ENCODE results near the gene STMN3.
"Not testable (repeated sequence)": the region's sequence is repeated elsewhere in the genome, so short reads cannot be mapped to it uniquely, and the experiment has no call there.

The STMN3 gene

DNA sequence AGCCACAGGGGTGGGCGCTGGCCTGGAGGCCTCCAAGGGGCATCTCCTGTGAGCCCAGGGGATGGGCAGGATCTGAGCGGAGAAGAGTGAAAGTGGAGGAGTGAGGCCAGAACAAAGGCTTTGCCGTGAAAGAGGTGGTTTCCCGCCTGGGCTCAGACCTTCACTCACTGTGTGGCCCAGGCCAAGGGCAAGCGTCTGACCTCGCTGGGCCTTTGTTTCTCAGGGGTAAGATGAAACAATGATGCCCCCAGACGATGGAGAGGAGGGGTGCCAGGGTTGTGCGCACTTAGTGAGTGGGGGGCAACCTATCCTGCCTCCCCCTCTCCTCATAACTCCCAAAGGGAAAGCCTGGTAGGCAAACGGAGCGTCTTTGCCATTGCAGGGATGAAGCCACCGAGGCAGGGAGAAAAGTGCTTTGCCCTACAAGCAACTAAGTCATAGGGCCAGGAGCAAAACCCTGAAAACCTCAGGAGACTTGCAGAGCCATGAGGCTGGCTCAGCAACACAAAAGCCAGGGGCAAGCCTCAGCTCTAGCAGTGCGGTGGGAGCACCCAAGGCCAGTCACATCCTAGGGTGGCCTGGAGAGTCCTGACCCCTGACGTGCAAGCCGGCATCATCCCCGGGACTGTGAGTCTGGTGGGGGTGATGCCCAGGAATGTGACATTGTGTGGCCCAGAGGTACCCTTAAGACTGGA lies 897 bp upstream of the STMN3 start:
- DNase-seq, result no peak

DNA sequence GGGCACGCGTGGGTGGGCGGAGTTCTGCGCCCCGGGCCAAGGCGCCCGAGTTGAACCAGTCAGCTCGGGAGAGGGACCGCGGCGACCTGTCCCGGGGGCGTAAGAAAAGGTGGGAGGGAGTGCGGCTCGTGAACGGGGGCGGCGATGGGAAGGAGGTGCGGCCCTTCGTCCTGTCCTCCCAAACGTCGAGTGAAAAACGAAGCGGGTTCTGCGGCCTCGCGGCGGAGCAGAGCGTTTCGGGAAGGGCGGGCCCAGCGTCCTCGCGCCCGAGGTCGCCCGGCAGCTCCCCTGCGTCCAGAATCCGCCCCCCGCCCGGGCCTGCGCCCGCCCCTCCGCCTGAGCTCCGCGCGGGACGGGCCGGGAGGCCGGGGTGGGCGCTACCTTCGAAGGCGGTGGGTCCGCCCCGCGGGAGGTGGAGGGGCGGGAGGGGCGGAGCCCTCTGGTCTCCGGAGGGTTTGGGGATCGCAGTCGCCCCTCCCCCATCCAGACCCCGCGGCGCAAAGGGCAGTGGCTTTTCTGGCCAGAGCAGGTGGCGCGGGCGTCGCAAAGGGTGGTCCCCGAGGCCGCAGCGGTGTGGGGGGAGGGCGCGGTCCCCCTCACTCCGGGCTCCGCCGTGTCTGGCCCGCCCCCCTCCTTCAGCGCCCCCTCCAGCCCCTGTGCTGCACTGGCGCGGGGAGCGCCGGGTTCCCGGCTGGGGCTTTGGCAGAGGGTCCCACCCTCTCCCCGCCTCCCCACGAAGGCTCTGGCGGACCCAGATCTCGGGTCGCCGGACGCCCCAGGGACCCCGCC lies 838 bp downstream of the STMN3 start:
- DNase-seq, result no peak

- no peak for DNase-seq
Measured at GRCh38 chr20:63651942-63652191, 1.4 kb downstream of the STMN3 start.

DNA sequence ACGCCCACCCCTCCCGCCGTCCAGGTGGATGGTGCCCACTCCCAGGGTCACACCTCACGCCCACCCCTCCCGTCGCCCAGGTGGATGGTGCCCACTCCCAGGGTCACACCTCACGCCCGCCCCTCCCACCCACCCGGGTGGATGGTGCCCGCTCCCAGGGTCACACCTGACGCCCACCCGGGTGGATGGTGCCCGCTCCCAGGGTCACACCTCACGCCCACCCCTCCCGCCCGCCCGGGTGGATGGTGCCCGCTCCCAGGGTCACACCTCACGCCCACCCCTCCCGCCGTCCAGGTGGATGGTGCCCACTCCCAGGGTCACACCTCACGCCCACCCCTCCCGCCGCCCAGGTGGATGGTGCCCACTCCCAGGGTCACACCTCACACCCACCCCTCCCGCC lies 2.7 kb downstream of the STMN3 start:
- not testable (repeated sequence) for DNase-seq

DNA sequence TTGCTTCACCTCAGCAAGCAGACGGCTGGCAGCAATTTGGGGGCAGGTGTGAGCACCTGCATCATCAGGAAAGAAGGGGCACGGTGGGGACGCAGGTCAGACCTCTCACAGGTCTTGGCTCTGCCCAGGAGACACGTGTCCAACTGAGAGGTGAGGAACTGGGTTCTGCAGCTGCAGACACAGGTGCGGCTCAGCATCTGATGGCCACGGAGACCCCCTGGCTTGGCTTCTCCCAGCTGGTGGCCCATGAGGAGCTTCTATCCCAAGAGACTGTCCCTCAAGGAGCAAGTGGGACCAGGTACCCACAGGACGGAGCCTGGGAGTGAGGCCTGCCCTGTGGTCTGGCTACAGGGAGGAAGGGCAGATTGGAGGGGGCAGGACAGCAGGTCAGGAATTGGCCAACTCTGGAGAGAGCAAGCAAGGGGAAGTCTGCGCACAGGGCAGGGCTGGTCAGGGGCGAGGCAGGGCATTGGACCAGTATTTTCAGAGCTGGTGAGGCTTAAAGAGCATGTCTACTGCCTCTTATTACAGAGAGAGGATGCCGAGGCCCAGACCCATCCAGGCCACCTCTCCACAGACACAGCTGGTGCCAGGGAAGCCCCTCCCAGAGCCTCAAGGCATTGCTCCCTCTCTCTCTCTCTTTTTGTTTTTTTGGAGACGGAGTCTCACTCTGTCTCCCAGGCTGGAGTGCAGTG lies 4.2 kb downstream of the STMN3 start:
- DNase-seq, result no peak

GRCh38 chr20:63648190-63648589 lies 5.0 kb downstream of the STMN3 start:
- DNase-seq, result no peak

DNA sequence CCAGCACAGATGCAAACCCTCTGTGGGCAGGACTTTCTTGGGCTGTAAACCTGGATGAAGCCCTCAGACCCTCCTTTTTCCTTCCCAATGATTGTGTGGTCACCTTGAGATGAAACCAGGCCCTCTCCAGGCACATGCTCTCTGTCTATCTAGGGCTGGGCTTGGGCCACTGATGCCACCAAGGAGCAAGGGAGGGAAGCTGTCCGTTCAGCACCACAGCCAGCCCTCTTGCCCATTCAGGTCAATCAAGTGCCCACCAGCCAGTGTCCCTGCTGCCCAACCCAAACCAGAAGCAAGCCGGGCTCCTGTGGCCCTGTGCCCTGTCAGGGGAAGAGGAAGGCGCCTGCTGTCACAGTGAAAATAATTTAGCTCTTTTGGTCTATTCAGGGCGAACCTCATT lies 8.0 kb downstream of the STMN3 start:
- no peak for DNase-seq

DNA sequence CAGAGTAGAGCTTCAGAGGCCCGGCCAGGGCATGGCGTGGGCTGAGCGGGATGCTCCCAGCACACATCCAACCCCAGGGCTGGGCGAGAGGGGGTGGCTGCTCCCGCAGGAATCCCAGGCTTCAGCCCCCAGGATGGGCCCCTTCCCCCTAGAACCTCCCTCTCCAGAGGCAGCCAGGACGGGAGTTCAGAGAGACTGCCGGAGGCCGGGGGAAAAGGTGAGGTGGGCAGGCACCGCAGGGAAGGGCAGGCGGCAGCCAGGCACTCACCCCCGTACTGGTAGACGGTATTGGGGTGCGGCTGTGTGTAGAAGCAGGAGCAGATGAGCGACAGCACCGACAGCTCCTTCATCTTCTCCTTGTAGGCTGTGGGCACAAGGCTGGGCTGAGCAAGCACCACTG lies 9.3 kb downstream of the STMN3 start:
- no peak for DNase-seq

GRCh38 chr20:63643499-63643898 lies 9.7 kb downstream of the STMN3 start:
- DNase-seq, result no peak

- DNase-seq, result no peak
Measured at GRCh38 chr20:63642527-63643247, 10.5 kb downstream of the STMN3 start.

GRCh38 chr20:63641792-63642523 lies 11.3 kb downstream of the STMN3 start:
- DNase-seq, result peak; percentile 23

DNA sequence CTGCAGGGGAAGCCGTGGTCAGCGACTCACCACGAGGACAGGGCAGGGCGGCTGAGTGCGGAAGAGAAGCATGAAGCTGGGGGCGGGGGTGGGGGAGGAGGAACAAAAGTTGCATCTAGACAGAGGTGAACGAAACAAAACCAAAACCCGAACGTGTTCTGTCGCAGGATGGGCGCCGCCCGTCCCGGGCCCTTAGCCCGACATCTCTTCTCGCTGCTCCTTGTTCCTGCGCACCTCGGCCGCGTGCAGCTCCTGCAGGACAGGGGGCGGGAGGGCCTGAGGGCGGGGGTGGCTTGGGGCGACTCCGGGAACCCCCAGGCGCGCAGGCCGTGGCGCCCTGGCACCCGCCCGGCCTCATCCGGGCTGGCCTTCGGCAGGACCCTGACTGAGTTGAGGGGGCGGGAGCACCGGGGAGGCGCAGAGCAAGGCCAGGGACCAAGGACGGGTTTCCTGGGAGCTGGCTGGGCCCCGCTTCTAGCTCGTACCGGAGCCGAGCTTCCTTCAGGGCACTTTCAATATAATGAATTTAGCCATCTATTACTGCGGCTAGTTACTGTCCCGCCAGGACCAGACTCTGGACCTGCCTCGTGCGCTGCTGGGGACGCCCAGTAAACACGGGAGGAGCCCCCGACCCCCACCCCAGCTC lies 12.0 kb downstream of the STMN3 start:
- no peak for DNase-seq

GRCh38 chr20:63640686-63641085 lies 12.5 kb downstream of the STMN3 start:
- DNase-seq, result not testable (repeated sequence)

- DNase-seq, result no peak
Measured at GRCh38 chr20:63640086-63640485, 13.1 kb downstream of the STMN3 start.

- no peak for DNase-seq
Measured at GRCh38 chr20:63639093-63639975, 13.9 kb downstream of the STMN3 start.

DNA sequence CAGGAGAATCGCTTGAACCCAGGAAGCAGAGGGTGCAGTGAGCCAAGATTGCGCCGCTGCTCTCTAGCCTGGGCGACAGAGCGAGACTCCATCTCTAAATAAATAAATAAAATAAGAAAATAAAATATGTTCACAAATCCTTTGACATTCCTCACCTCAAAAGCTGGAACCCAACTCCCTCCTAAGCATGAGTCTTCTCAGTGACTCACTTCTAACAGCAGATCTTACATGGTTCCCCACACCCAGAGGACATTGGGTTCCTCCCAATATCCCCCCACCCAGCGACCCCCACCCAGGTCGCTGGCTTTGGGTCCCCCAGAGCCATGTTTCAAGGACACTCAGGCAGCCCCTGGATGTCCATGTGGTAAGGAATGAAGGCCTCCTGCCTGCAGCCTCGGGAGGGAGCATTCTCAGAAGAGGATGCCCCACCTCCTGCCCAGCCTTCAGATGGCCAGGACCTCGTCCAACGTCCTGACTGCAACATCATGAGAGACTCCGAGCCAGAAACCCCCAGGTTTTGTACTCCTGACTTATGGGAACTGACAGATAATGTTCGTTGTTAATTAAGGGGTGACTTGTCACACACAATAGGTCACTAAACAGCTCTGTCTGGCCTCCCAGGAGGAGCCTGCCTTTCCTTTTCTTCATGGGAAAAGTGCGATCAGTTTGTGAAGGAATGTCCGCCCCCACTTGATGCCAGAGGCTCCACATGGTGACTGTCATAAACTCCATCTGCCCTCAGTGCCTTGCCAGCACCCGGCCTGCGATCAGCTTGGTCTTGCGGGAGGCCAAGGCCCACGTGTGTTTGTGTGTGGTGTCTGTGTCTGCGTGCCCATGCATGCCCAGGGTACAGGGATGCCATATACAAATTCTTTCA lies 16.2 kb downstream of the STMN3 start:
- DNase-seq, result no peak

GRCh38 chr20:63635431-63636141 lies 17.6 kb downstream of the STMN3 start:
- no peak for DNase-seq

DNA sequence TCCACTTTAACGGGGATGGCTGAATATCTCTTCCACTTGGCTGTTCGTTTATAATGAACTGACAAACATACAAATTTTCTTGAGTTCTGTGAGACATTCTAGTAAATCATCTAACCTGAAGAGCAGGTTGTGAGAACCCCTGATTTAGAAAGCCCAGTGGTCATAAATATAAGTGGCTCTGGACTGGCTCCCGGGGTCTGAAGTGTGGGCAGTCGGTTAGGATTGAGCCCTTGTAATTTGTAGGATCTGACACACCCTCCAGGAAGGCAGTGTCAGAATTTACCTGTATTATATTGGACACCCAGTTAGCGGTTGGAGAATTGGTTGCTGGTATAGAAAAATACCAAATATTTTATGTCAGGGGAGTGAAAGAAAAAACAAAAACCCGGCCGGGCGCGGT lies 19.5 kb downstream of the STMN3 start:
- DNase-seq, result no peak

- DNase-seq, result not testable (repeated sequence)
Measured at GRCh38 chr20:63631426-63631825, 21.8 kb downstream of the STMN3 start.

DNA sequence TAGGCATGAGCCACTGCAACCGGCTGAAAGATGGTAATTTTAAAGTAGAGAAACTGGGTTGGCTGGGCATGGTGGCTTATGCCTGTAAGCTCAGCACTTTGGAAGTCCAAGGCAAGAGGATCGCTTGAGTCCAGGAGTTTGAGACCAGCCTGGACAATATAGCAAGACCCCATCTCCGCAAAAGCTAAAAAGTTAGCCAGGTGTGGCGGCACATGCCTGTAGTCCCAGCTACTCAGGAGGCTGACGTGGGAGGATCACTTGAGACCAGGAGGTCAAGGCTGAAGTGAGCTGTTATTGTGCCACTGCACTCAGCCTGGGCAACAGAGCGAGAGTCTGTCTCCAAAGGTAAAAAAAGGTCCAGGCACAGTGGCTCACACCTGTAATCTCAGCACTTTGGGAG lies 22.3 kb downstream of the STMN3 start:
- not testable (repeated sequence) for DNase-seq
